Measurements from ENCODE around the gene KLC4. TPM values are rescaled to one million over a fixed set of nuclear protein-coding genes. Genes with fewer than 3 reads are reported as not detected.

Gene KLC4
- total and polyA plus RNA-seq, 9 of the 15 experiments (the other 6 are each of a cell fraction or from before 2014, with no cell fraction given) = 1.7 to 16.2 (median 7.7) TPM

DNA sequence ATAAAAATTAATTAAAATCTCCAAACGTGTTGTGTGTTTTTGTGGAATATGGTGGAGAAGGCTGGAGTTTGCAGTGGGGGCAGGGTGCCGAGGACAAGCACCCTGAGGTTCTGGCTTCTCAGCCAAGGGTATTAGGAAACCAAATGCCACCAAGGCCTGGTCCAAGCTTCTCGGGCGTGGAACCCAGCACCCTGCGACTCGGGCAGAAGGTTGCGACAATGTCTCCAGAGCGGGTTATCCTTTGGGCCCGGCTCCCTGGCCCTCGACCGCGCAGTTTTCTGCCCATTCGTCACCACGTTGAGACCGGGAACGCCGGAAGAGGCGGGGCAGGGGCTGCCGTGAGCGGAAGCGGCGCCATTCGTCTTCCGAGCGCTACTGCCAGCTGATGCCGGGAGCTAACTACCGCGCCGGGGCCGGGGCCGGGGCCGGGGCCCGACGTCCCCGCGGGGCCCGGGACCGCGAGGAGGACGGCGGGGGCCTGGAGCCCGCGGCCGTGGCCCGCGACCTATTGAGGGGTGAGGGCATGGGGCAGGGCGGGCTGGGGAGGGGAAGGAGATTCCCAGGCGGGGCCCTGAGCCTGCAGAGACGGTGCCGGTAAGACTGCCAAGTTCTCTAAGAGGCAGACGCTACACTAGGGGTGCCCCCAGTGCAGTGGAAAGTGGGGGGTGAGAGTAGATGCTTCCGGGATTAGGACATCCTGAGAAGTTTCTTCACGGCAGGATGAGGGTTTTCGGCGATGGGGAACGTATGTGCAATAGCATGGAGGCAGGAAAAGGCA is 38.0 kb upstream of the KLC4 start, which contains the start of gene RRP36 (continued):
- TF ChIP-seq, protein P1, sequence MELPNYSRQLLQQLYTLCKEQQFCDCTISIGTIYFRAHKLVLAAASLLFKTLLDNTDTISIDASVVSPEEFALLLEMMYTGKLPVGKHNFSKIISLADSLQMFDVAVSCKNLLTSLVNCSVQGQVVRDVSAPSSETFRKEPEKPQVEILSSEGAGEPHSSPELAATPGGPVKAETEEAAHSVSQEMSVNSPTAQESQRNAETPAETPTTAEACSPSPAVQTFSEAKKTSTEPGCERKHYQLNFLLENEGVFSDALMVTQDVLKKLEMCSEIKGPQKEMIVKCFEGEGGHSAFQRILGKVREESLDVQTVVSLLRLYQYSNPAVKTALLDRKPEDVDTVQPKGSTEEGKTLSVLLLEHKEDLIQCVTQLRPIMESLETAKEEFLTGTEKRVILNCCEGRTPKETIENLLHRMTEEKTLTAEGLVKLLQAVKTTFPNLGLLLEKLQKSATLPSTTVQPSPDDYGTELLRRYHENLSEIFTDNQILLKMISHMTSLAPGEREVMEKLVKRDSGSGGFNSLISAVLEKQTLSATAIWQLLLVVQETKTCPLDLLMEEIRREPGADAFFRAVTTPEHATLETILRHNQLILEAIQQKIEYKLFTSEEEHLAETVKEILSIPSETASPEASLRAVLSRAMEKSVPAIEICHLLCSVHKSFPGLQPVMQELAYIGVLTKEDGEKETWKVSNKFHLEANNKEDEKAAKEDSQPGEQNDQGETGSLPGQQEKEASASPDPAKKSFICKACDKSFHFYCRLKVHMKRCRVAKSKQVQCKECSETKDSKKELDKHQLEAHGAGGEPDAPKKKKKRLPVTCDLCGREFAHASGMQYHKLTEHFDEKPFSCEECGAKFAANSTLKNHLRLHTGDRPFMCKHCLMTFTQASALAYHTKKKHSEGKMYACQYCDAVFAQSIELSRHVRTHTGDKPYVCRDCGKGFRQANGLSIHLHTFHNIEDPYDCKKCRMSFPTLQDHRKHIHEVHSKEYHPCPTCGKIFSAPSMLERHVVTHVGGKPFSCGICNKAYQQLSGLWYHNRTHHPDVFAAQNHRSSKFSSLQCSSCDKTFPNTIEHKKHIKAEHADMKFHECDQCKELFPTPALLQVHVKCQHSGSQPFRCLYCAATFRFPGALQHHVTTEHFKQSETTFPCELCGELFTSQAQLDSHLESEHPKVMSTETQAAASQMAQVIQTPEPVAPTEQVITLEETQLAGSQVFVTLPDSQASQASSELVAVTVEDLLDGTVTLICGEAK (IDR thresholded peaks at IDR 0.05) = peak; percentile 89
- TF ChIP-seq, protein P1 (CRISPR knock-in tag; IDR thresholded peaks at IDR 0.05) = no peak
- TF ChIP-seq, protein P2, sequence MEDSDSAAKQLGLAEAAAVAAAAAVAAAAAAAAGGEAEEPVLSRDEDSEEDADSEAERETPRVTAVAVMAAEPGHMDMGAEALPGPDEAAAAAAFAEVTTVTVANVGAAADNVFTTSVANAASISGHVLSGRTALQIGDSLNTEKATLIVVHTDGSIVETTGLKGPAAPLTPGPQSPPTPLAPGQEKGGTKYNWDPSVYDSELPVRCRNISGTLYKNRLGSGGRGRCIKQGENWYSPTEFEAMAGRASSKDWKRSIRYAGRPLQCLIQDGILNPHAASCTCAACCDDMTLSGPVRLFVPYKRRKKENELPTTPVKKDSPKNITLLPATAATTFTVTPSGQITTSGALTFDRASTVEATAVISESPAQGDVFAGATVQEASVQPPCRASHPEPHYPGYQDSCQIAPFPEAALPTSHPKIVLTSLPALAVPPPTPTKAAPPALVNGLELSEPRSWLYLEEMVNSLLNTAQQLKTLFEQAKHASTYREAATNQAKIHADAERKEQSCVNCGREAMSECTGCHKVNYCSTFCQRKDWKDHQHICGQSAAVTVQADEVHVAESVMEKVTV (CRISPR knock-in tag; IDR thresholded peaks at IDR 0.05) = 0 out of 2 replicates have a peak, but pooled peaks have one; percentile 9
- peak; percentile 79 for TF ChIP-seq MYNN (IDR thresholded peaks at IDR 0.05)
- no peak for TF ChIP-seq MYNN (CRISPR knock-in tag; IDR thresholded peaks at IDR 0.05)
- peak; percentile 89 for TF ChIP-seq MYC (IDR thresholded peaks at IDR 0.05; ENCODE audit: low read depth, low read length)
- peak; percentile 50; the same call in 1 of the 2 replicates for TF ChIP-seq MYC (CRISPR knock-in tag; IDR thresholded peaks at IDR 0.05; ENCODE audit: borderline replicate concordance, low read depth)
- TF ChIP-seq JUND (IDR thresholded peaks at IDR 0.05; ENCODE audit: borderline replicate concordance, low read depth, low read length) = peak; percentile 46; the same call in 1 of the 2 replicates
- no peak; the same call in 2 of the 3 replicates for TF ChIP-seq JUND (tag; IDR thresholded peaks at IDR 0.05; ENCODE audit: borderline replicate concordance, low read depth, low read length)
- TF ChIP-seq, protein P3, sequence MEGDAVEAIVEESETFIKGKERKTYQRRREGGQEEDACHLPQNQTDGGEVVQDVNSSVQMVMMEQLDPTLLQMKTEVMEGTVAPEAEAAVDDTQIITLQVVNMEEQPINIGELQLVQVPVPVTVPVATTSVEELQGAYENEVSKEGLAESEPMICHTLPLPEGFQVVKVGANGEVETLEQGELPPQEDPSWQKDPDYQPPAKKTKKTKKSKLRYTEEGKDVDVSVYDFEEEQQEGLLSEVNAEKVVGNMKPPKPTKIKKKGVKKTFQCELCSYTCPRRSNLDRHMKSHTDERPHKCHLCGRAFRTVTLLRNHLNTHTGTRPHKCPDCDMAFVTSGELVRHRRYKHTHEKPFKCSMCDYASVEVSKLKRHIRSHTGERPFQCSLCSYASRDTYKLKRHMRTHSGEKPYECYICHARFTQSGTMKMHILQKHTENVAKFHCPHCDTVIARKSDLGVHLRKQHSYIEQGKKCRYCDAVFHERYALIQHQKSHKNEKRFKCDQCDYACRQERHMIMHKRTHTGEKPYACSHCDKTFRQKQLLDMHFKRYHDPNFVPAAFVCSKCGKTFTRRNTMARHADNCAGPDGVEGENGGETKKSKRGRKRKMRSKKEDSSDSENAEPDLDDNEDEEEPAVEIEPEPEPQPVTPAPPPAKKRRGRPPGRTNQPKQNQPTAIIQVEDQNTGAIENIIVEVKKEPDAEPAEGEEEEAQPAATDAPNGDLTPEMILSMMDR (IDR thresholded peaks at IDR 0.05 in 2 of 3, conservative IDR thresholded peaks at IDR 0.05 in 1 of 3; ENCODE audit: insufficient read depth in 2 of 3, low read depth in 1 of 3, low read length in 3 of 3) = no peak
- TF ChIP-seq SMAD1 (IDR thresholded peaks at IDR 0.05; ENCODE audit: low read depth, low read length, partially characterized antibody) = peak; percentile 50
- TF ChIP-seq NR2C2 (CRISPR knock-in tag; IDR thresholded peaks at IDR 0.05) = no peak
- TF ChIP-seq NR2C2 (tag; IDR thresholded peaks at IDR 0.05) = no peak; the same call in 1 of the 2 replicates
- peak; percentile 98; the same call in 1 of the 2 replicates for TF ChIP-seq POLR2AphosphoS2 (IDR thresholded peaks at IDR 0.05; ENCODE audit: low read length)
- peak; percentile 44; the same call in 1 of the 2 replicates for TF ChIP-seq CC2D1A (IDR thresholded peaks at IDR 0.05)
